Gastrocnemius medialis (tissue), 4 donors: ENCODE measurements around the gene DNAJB6.

ENCODE experiments used
- POLR2A ChIP-seq, 2 donors: fragments of 450-650 bp; IDR thresholded peaks; one replicate each; pipeline ENCODE4 v1.6.1; 2017; ENCODE audit warnings: antibody characterized with exemption in 2 of 2, mild to moderate bottlenecking in 2 of 2, moderate library complexity in 2 of 2
- TF ChIP-seq, protein P1 (sequence below), 5 experiments: fragments of 450-650 bp in 3 of 5; fragments of 200-600 bp in 2 of 5; sonication (generic) in 2 of 5; IDR thresholded peaks in 4 of 5; conservative IDR thresholded peaks in 1 of 5; 1 replicate in 4 of 5; 2 replicates in 1 of 5; pipeline ENCODE4 v1.5.1; 2016 to 2019; ENCODE audit warnings: antibody characterized with exemption in 5 of 5, mild to moderate bottlenecking in 3 of 5, moderate library complexity in 3 of 5

DNA sequence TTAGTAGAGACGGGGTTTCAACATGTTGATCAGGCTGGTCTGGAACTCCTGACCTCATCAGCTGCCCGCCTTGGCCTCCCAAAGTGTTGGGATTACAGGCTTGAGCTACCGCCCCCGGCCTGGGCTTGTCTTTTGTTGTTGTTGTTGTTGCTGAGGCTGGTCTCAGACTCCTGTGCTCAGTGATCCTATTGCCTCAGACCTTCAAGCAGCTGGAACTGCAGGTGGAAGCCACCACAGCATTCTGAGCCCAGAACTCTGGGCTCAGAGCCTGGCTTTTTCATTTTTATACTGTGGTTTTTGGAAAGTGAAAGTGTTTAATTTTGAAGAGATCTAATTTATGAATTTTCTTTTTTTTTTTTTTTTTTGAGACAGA, 16.2 kb upstream of the DNAJB6 start:
- TF ChIP-seq, protein P1, sequence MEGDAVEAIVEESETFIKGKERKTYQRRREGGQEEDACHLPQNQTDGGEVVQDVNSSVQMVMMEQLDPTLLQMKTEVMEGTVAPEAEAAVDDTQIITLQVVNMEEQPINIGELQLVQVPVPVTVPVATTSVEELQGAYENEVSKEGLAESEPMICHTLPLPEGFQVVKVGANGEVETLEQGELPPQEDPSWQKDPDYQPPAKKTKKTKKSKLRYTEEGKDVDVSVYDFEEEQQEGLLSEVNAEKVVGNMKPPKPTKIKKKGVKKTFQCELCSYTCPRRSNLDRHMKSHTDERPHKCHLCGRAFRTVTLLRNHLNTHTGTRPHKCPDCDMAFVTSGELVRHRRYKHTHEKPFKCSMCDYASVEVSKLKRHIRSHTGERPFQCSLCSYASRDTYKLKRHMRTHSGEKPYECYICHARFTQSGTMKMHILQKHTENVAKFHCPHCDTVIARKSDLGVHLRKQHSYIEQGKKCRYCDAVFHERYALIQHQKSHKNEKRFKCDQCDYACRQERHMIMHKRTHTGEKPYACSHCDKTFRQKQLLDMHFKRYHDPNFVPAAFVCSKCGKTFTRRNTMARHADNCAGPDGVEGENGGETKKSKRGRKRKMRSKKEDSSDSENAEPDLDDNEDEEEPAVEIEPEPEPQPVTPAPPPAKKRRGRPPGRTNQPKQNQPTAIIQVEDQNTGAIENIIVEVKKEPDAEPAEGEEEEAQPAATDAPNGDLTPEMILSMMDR (IDR thresholded peaks at IDR 0.05 in 4 of 5, conservative IDR thresholded peaks at IDR 0.05 in 1 of 5) = no peak
- TF ChIP-seq POLR2A (IDR thresholded peaks at IDR 0.05) = no peak
